Measurements from ENCODE around the gene SCAF8.
"Not testable (repeated sequence)": the region's sequence is repeated elsewhere in the genome, so short reads cannot be mapped to it uniquely, and the experiment has no call there.

Gene SCAF8, protein sequence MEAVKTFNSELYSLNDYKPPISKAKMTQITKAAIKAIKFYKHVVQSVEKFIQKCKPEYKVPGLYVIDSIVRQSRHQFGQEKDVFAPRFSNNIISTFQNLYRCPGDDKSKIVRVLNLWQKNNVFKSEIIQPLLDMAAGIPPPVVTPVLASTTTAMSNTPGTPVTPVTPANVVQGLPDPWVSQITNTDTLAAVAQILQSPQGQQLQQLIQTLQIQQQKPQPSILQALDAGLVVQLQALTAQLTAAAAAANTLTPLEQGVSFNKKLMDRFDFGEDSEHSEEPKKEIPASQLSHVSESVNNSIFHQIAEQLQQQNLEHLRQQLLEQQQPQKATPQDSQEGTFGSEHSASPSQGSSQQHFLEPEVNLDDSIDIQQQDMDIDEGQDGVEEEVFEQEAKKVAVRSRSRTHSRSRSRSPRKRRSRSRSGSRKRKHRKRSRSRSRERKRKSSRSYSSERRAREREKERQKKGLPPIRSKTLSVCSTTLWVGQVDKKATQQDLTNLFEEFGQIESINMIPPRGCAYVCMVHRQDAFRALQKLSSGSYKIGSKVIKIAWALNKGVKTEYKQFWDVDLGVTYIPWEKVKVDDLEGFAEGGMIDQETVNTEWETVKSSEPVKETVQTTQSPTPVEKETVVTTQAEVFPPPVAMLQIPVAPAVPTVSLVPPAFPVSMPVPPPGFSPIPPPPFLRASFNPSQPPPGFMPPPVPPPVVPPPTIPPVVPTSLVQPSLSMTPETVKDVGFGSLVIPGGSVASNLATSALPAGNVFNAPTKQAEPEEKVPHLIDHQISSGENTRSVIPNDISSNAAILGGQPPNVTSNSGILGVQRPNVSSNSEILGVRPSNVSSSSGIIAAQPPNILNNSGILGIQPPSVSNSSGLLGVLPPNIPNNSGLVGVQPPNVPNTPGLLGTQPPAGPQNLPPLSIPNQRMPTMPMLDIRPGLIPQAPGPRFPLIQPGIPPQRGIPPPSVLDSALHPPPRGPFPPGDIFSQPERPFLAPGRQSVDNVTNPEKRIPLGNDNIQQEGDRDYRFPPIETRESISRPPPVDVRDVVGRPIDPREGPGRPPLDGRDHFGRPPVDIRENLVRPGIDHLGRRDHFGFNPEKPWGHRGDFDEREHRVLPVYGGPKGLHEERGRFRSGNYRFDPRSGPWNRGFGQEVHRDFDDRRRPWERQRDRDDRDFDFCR (N-terminal part only)
- total RNA-seq = 38.6 to 77.4 (median 55.6) reads per million in 18 experiments

DNA sequence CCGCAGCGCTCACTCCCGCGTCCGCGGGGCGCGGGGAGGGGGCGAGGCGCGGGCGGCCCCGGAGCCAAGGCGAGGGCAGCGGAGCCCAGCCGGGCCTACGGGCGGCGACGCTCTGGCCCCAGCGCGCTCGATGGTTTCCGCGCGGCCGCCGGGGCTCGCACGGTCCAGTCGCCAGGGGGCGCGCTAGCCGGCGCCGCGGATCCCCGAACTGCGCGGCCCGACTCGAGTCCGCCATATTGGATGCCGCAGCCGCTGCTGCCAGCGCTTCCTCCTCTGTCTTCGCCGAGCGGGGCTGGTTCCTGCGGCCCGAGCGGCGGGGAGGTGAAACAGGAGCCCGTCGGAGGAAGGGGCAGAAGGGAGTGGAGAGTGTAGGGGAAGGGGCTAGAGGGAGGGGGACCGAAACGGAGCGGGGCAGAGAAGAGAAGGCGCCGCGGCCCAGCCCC, at the start of gene SCAF8:
TSS of gene SCAF8 (plus strand) at position 234 of the 443 bp plus-strand sequence. CDS start 485 bp downstream, outside the sequence.
- DNase-seq = peak; percentile 85 to 87

DNA sequence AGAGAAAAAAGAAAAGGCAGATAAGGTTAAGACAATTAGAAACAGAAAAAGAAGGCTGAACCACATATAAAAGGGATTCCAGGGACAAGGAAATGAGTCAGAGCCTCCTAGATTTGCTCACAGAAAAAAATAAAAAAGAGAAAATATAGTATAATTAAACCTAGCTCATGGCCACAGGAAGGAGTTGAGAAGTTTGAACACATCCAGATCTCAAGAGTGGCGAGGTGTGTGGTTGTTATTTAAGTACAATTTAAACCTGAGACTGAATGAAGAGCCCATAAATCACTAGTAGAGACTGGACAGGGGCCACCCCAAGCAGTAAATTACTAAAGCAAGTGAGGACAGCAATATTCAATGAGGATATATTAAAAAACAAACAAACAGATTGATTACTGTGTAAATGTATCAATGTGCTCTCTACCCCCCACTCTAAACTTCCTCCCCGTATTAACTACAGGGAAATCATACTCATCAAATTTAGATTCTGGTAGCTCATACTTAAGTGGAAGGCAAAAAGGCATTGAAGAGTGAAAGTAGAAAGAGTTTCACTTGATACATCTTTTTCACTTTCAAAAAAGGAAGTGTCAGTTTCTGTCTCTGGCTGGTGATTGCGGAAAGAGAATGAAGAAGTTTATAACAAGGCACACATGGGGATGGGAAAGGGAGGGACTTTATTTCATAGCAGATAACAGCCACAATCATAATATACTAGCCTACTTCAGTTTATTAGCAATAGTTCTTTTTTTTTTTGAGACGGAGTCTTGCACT, 49.3 kb upstream of the SCAF8 start:
- DNase-seq = peak; percentile 52 to 80

DNA sequence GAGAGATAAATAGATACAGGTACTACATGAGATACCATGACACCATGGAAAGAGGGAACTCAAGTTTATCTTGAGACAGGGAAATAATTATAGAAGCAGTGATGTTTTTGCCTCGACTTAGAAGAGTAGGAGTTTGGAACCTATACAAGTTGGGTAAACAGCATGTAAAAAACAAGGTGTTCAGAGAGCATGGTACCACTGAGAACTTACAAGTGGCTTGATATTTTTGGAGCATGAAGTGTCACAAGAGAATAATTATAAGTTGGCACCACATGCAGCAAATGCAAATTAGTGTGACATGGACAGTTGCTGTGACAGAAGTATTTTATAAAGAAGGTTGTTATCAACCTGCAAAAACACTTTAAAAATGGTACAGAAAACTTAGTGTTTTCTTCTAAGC, 47.1 kb upstream of the SCAF8 start:
- DNase-seq = no peak

DNA sequence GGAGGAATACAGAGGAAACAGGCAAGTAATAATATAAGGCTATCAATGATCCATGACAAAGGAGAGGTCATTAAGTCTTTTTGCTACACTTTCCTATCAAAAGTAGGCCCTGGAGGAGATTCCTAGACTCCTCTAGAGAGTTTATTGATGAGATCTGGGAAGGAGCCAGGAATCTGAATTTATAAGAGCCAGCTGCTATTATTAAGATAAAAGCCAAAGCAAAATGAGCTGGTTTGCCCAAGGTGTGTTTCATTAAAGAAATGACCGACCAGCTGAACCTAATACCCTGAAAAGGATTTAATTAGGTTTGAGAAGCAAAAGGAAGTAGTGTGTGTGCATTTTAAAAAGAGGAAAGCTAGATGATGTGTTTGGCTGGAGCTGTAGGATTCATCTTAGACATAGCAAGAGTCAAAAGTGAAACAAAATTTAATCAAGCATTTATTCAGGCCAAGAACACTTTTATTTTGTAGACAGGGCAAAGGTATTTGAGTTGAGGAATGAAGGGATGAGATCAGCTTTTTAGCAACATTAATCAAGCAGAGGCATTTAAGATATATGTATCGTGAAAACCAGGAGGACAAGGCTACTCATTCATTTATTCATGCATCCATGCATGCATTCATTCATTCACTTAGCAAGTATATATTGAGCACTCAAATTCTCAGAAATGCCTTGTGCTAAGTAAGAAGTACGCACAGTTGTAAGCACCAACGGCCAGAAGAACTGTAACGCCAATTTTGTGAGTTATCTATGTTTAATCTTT, 43.5 kb upstream of the SCAF8 start:
- DNase-seq = no peak

DNA sequence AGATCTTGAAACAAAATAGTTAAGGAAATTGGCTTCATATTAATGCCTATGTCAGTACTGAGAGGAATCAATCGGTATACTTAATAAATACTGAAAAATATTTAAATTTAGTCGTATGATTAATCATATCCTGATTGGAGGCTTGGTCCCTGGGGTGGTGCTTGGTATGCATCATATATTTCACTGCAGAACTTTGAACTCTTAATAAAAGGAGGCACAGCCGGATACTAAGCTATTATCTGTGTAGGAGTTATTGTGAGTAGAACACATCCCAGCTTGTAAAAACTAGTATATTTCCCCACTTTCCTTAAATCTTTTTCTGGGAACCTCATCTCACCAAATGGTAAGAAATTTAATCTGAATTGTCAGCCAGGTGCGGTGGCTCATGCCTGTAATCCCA, 42.4 kb upstream of the SCAF8 start:
- no peak for DNase-seq

DNA sequence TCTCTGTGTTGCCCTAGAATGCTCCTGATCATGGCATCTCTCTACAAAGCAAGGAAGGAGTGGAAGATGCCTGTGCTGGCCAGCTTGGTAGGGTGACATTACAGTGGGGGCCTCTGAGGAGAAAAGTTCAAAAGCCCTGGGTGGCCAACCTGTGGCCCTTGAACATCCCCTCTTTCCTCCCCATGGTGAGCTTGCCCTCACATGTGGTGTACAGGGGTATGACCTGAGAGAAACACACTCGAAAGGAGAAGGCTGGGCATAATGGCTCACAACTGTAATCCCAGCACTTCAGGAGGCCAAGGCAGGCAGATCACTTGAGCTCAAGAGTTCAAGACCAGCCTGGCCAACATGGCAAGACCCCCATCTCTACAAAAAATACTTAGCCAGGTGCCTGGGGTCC, 36.6 kb upstream of the SCAF8 start:
- DNase-seq = no peak

DNA sequence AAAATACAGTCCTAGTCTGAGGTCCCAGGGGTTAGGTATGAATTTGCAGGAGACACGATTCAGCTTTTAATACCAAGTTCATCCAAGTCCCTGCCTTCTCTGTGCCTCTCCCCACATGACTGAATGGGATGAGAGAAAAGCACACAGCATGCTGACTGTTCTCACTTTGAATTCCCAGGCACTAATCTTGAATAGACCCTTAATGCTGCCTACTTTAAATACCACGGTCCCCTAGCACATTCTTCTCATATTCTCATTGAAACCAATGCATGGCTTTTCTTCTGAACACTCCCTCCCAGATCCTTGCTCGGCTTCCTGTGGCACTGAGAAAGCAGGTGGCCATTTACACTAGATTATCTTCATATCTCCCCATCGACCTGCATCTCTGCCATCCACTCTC, 30.1 kb upstream of the SCAF8 start:
- DNase-seq = no peak

DNA sequence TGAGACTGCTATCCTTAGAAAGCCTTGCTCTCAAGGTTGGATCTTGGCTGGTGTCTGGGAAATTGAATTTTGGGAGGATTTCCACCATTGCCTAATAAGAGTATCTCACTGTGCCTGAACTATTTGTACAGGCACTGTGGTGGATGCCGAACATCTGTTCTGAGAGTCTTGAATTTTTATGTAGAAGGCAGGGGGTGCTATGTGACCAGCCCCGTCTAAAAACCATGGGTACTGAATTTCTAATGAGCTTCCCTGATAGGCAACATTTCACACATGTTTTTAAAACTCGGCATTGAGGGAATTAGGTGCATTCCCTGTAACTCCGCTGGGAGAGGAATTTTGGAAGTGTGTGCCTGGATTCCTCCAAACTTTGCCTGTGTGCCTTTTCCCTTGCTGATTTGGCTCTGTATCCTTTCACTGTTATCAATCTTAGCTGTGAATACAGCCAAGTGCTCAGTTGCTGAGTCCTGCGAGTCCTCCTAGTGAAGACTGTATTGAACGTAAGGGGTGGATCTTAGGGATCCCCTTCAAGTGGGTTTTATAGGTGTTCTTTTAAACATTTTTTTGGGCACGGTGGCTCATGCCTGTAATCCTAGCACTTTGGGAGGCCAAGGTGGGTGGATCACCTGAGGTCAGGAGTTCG, 27.6 kb upstream of the SCAF8 start:
- peak in 1 of 2 donors; percentile 12 for DNase-seq

DNA sequence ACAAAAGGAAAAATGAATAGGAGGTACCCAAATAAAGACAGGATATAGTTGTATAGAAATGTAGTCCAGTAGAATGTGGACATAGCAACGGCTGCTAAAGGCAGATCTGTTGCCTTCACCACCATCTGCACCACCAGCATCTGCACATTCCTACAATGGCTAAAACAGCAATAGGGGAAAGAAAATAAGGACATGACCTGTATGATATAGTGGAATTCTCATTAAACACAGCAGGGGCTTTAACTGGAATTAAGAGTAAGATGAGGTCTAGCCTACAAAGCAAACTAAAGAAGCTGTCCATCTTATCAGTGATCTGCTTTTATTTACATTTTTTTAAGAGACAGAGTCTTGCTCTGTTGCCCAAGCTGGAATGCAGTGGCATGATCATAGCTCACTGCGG, 26.8 kb upstream of the SCAF8 start:
- DNase-seq = no peak

DNA sequence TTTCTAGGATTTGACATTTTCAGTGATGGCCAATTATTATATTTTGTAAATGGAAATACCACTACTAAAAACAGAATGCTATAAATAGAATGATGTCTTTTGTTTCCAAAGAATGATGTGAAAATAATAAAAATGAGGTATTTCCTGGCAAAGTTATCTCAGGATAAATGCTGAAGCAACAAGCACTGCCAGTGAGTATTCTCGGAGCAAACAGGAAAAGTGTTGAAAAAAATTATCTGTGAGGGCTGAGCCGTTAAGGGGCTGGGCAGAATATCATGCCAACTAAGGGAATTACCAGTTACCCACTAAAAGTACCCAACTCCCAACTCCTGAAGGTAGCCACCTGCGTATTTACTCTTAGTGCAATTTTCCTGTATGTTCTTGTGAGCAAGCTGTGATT, 23.6 kb upstream of the SCAF8 start:
- DNase-seq = no peak

DNA sequence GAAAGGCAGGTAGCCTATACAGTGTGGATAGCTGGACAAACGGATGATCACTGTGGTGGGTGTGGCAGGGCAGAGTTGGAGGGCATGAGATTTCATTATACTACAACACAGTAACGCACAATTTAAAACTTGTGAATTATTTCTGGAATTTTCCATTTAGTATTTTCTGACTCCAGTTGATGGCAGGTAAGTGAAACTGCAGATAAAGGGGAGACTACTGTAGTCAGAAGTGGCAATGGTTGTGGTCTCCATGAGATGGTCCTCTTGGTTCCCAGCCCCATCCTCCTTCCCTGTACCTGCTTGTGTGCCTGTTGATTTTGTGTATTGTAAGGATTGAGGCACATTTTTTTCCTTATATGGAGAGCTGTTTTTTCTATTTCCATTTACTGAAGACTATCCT, 22.5 kb upstream of the SCAF8 start:
- no peak for DNase-seq

DNA sequence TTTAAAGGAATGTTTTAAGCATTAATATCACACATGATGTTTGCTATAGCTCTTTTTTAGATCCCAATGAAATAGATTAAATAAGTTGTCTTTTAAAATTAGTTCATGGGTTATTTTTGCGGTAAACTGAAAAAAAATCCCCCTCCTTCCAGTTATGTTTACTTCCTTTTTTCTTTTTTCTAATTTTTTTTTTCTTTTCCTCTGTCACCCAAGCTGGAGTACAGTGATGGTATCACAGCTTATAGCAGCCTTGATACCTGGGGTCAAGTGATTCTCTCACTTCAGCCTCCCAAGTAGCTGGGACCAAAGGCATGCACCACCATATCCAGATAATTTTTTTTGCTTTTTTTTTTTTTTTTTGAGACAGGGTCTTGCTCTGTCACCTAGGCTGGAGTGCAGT, 17.8 kb upstream of the SCAF8 start:
- DNase-seq = no peak

DNA sequence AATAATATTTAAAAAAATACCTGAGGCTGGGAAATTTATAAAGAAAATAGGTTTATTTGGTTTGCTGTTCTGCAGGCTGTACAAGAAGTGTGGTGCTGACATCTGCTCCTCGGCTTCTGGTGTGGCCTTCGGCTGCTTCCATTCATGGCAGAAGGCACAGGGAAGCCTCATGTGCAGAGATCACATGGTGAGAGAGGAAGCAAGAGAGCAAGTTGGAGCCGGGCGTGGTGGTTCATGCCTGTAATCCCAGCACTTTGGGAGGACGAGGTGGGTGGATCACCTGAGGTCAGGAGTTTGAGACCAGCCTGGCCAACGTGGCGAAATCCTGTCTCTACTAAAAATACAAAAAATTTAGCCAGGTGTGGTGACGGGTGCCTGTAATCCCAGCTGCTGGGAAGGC, 16.9 kb upstream of the SCAF8 start:
- DNase-seq = not testable (repeated sequence)

DNA sequence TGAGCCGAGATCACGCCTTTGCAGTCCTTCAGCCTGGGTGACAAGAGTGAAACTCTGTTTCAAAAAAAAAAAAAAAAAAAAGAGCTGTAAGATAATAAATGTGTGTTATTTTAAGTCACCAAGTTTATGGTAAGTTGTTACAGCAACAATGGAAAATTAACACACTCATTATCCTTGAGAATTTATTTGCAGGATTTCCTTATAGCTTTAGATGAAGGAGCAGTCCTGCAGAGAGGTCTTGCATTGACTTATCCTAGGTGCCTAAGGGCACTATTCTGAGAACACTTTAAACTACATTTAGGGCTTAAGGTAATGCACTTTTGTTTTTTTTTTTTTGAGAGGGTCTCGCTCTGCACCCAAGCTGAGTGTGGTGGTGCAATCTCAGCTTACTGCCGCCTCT, 13.8 kb upstream of the SCAF8 start:
- no peak for DNase-seq

DNA sequence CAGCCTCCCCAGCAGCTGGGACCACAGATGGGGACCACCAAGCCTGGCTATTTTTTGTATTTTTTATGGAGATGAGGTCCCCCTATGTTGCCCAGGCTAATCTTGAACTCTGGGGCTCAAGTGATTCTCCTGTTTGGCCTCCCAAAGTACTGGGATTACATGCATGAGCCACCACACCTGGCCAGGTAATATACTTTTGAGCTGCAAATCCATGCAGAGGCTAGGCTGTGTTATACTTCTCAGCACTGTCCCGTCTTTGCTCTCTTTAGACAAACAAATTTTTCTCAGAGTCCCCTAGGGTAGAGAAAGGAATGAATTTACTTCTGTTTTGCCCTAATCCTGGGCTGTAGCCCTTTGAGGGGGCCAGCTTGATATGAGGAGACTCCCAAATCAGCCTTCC, 13.4 kb upstream of the SCAF8 start:
- no peak for DNase-seq

DNA sequence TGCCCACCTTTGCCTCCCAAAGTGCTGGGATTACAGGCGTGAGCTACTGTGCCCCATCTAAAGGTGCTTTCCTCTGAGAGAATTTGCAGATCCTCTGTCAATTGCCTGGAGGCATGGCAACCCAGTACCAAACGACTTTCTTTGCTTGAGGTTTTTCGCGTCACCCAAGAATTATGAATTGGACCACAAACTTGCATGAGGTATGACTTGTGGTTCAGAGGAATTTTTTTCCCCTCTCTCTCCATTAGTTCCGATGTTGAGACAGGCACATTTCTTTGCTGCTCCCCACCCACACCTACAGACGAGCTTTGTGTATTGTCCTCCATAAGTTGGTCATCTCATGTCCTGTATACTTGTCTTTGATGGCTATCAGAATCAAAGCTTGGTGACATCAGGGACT, 11.8 kb upstream of the SCAF8 start:
- no peak for DNase-seq

DNA sequence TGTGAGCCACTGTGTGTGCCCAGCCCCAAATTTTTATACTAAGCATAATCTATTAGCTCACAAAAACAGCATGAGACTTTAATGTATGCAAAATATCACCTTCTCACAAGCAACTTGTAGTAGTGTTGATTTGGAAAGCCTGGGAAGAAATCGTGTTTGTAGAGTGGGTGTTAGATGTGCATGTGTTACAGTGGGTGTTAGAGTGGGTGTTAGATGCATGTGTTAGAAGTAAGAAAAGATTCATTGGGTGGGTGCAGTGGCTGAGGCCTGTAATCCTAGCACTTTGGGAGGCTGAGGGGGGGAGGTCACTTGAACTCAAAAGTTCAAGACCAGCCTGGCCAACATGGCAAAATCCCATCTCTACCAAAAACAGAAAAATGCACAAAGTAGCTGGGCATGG, 6.3 kb upstream of the SCAF8 start:
- DNase-seq = no peak

DNA sequence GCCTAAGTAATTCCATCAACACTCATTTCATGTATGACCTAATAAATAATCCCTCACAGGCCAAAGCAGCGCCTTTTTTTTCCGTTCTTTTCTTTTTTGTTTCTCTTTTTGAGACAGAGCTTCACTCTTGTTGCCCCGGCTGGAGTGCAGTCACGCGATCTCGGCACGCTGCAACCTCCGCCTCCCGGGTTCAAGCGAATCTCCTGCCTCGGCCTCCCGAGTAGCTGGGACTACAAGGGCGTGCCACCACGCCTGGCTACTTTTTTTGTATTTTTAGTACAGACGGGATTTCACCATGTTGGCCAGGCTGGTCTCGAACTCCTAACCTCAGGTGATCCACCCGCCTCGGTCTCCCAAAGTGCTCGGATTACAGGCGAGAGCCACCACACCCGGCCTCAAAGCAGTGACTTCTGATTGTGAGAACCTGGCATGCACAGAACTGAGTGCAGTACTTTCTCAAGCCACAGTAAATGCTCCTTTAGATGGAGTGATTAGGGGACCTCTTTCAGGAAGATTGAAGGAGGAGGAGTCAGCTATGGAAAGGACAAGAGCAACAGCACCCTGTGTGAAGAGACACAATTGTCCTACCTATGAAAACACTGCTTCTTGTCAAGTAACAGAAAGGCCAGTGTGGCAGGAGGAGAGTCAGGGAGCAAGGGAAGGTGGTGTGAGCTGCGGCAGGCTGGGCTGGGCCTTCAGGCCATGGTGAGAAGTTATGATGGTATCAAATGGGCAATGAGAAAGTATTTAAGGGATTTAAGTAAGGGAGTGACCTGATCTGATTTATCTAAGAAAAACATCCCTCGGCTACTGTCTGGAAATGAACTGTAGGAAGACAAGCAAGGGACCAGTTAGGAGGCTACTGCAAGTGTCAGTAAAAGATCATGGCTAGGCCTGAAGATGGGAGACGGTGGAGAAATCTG, 1.7 kb upstream of the SCAF8 start:
- no peak for DNase-seq

DNA sequence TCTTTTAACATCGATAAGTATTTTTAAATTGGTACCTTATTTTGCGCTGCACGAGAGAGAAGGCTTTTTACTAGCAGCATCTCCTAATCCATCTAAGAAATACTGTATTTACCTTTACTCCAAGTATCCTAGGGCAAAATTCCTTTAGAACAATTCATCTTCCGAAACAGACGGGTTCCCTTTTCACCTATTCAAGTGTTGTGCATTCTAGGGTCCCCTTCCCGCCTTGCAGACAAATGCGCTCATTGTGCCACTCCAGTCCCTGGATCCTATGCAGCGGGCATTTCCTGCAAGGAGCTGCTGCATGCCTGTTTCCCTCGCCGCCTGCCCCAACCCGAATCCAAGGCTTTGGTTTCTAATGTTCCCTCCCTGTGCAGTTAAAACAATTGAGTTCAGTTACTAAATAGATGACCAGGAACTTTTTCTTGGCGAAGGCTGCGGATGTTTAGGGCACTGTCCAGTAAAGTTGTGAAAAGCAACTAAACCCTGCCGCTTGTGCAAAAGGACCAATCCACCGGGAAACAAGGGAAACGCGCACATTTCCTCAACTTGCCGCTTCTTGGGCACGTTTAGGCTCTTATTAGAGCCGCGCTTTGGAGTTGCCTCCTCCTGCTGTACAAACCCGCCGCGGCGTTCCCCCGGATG, 556 bp upstream of the SCAF8 start:
- DNase-seq = peak in 1 of 2 donors; percentile 18
